Iris pigment epithelial cell (primary cell): ENCODE measurements around the gene OAS1.
"Not testable (repeated sequence)": the region's sequence is repeated elsewhere in the genome, so short reads cannot be mapped to it uniquely, and the experiment has no call there.

Experiments used
- DNase-seq: peaks from one replicate; pipeline ENCODE4 v3.0.0-alpha.2; 2011; ENCODE audit warnings: low read depth

OAS1 gene

GRCh38 chr12:112937741-112938719, 31.3 kb downstream of the OAS1 start, which contains the start of gene OAS3:
OAS3 (plus strand) TSS chr12:112938474; CDS start chr12:112938531, 57 bp downstream.
- peak; percentile 80 for DNase-seq

DNA sequence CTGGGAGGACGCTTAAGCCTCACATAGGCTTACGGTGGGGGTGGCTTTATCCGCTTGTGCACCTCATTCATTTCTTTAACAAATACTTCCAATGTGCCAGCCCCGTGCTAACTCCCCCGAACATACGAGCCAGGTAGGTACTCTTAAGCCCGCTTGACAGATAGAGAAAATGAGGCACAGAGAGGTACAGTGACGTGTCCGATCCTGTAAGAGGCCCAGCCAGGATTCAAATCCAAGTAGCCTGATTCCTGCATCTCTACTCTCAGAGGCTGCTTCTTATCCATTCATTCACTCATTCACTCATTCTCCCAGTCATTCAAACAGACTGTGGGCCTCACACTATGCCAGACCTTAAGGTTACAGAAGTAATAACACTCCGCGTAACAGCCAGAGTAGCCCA, 32.0 kb downstream of the OAS1 start:
- no peak for DNase-seq

DNA sequence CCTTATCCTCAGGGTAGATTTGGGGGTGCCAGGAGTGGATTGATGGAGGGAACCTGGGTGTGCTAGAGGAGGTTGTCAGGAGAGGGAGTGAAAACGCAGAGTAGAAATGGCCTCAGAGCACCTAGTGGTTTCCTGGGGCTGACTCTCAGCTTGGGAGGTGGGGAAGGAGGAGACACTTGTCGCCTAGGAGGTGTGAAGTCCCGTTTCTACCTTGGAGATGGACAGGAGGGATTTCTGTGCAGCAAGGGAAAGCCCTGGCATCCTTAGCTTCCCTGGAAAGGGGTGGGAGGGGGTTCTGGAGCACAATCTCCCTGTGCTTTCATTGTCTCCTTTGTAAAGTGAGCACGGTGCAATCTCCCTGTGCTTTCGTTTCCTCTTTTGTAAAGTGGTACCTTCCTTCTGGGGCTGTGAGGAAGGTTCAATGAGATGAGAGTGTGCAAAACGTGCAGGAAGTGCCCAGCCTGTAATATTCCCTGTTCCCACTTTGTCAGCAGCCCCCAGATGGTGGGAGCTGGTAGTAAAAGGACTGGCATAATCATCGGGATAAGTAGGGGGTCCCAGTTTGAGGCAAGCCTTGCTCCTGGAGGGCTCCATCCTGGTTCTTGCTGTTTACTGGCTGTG, 33.1 kb downstream of the OAS1 start:
- DNase-seq = no peak

GRCh38 chr12:112941528-112942335, 35.0 kb downstream of the OAS1 start:
- DNase-seq = no peak

- no peak for DNase-seq
Observed at GRCh38 chr12:112942572-112942971, 35.8 kb downstream of the OAS1 start.

DNA sequence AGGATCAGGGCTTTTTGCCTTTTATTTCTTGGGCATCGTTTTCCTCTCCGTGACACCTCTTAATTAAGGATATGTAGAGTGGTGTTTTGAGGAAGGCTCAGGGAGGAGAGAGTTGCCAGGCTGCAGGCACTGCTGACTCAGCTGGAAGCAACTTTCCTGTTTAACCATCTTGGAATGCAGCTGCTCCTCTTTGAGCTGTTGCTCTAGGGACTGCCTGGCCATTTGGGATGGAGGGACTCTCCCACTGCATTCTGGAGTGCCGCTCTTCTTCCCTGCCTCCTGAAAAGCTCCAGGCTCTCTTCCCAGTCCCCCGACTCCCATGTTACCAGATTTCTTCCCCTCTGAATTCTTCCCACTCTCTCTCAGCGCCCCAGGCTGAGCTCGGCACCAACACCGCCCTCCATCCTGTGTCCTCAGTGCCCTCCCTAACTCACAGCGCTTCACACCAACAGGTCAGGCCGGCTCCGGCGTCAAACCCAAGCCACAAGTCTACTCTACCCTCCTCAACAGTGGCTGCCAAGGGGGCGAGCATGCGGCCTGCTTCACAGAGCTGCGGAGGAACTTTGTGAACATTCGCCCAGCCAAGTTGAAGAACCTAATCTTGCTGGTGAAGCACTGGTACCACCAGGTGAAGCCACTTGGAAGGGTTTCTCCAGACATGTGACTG, 37.4 kb downstream of the OAS1 start:
- no peak for DNase-seq

GRCh38 chr12:112945515-112945914, 38.8 kb downstream of the OAS1 start:
- no peak for DNase-seq

DNA sequence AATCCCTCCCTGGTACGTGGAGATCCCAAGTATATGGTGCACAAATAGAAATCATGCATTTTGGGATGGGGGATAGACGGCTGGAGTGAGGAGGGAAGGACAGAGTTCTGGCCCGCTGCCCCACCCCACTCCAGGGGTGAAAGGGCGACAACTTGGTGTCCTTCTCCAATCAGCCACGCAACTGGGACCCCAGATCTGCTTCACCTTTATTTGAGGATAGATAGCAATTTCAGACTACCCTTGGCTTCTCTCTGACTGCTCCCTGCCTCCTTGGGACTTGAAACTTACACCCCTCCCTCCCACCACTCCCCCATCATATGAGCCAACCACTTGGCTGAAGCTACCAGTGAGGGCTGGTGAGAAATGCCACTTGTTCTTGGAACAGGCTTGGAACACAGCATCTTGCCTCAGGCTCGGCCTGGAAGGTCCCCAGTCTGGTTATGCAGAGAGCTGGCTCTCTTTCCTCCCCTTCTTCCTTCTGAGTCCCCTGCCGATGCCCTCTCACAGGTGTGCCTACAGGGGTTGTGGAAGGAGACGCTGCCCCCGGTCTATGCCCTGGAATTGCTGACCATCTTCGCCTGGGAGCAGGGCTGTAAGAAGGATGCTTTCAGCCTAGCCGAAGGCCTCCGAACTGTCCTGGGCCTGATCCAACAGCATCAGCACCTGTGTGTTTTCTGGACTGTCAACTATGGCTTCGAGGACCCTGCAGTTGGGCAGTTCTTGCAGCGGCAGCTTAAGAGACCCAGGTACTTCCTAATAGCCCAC, 39.7 kb downstream of the OAS1 start:
- no peak for DNase-seq

- DNase-seq = no peak
Observed at GRCh38 chr12:112947314-112947713, 40.6 kb downstream of the OAS1 start.

- DNase-seq = no peak
Observed at GRCh38 chr12:112947761-112948160, 41.0 kb downstream of the OAS1 start.

DNA sequence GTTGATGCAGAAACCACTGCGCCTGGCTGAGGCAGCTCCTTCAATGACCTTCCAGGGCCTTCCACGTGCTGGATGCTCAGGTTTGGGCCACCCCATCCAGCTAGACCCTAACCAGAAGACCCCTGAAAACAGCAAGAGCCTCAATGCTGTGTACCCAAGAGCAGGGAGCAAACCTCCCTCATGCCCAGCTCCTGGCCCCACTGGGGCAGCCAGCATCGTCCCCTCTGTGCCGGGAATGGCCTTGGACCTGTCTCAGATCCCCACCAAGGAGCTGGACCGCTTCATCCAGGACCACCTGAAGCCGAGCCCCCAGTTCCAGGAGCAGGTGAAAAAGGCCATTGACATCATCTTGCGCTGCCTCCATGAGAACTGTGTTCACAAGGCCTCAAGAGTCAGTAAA, 42.0 kb downstream of the OAS1 start:
- DNase-seq = no peak

DNA sequence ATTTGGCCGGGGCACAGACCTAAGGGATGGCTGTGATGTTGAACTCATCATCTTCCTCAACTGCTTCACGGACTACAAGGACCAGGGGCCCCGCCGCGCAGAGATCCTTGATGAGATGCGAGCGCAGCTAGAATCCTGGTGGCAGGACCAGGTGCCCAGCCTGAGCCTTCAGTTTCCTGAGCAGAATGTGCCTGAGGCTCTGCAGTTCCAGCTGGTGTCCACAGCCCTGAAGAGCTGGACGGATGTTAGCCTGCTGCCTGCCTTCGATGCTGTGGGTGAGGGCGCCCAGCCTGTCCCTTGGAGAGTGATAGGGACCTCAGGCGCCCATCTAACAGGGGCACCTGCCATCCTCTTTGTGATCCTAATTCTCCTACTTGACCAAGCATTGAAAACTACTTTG, 43.9 kb downstream of the OAS1 start:
- DNase-seq = no peak

- DNase-seq = not testable (repeated sequence)
Observed at GRCh38 chr12:112957125-112957524, 50.4 kb downstream of the OAS1 start.

DNA sequence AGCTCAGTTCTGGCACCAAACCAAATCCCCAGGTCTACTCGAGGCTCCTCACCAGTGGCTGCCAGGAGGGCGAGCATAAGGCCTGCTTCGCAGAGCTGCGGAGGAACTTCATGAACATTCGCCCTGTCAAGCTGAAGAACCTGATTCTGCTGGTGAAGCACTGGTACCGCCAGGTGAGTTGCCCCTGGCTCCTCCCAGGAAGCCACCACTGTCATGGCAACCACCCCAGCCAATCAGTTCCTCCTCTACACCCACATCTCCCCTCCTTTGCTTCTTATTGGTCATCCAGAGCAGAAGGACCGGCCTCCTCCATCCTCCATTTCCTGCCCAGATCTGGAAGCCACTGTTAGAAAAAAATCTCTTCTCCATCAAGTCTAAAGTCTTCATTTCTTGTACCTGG, 54.3 kb downstream of the OAS1 start:
- no peak for DNase-seq

DNA sequence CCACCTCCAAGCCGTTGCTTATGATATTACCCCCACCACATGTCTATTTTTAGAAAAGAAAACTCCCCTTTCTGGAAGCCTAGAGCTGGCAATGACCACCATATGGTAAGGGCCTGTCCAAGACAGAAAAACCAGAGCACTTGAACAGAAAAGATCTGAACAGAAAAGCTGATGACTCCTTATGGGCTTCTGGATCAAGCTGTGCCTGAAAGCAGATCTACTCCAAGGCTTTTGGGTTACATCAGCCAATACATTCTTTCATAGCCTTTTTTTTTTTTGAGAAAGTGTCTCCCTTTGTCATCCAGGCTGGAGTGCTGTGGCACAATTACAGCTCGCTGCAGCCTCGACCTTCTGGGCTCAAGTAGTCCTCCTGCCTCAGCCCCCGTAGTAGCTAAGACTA, 54.8 kb downstream of the OAS1 start:
- DNase-seq = no peak

- no peak for DNase-seq
Observed at GRCh38 chr12:112962561-112962960, 55.8 kb downstream of the OAS1 start.

DNA sequence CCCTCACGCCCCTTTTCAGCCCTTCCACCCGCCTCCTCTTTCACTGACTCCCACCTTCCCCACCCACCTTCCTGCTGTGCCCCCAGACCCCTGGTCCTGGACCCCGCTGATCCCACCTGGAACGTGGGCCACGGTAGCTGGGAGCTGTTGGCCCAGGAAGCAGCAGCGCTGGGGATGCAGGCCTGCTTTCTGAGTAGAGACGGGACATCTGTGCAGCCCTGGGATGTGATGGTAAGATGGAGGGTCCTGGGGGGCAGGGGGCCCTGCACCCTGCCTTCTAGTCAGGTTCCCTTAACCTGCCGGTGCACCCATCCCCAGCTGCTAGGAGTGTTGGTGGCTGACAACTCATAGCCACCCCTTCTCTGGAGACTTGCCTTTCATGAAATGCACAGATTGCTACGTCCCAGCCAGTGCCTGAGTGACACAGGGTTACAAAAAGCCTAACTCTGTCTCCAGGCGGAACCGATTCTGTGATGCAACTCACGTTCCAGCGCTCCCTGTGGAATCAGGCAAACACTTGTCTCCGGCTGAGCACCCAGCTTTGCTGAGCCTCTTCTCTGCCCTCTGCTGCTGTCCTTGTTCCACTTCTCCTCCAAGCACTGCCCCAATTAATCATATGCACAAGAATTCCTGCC, 56.6 kb downstream of the OAS1 start:
- no peak for DNase-seq

DNA sequence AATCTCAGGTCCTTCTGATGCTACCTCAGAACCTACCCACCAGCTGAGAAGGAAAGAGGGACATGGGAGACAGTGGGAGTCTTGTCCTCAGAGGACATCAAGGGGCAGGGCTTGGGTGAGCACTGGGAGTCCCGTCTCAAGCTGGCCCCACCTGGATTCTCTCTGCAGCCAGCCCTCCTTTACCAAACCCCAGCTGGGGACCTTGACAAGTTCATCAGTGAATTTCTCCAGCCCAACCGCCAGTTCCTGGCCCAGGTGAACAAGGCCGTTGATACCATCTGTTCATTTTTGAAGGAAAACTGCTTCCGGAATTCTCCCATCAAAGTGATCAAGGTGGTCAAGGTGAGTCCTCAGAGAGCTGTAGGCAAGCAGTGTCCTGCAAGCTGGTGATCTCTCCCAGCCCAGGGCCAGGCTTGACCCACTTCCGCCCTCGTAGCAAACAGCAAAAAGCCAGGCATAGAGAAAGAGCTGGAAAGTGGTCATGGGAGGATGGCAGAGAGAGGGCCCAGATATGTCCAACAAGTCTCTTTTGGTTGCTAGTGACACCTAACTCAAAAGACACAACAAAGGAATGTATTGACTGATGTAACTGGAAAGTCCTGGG, 57.4 kb downstream of the OAS1 start:
- DNase-seq = no peak

- no peak for DNase-seq
Observed at GRCh38 chr12:112964915-112965314, 58.2 kb downstream of the OAS1 start.

DNA sequence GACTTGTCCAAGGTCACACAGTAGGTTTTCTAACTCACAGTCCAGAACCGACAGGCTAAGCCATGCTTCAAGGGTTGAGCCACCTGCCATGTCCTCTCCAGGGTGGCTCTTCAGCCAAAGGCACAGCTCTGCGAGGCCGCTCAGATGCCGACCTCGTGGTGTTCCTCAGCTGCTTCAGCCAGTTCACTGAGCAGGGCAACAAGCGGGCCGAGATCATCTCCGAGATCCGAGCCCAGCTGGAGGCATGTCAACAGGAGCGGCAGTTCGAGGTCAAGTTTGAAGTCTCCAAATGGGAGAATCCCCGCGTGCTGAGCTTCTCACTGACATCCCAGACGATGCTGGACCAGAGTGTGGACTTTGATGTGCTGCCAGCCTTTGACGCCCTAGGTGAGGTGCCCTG, 58.9 kb downstream of the OAS1 start:
- DNase-seq = no peak
